GM10266 (cell line): ENCODE results near the gene GP1BA.

Experiments used
- DNase-seq: peaks from one replicate; pipeline ENCODE4 v3.0.0; 2012; ENCODE audit errors: extremely low spot score
- TF ChIP-seq, protein P1 (sequence below): IDR thresholded peaks from 2 replicates; pipeline ENCODE4 v1.5.1; 2012; ENCODE audit warnings: mild to moderate bottlenecking, low read depth; ENCODE audit not compliant: control insufficient read depth, insufficient read depth; ENCODE audit errors: missing control alignments

GP1BA gene

DNA sequence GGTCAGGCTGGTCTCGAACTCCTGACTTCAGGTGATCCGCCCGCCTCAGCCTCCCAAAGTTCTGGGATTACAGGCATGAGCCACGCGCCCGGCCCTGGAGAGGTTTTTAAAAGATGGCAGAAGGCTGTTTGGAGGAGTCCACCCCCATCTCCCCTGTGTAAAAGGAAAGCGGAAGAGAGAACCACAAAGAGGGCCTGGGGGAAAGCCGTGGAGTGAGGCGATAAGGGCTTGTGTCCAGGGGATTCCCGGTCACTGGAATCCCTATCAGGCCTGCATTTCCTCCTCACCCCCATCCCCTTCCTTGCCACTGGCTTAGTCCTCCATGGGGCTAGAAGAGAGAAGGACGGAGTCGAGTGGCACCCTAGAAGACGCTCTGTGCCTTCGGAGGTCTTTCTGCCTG is at the start of gene GP1BA:
TSS of gene GP1BA (plus strand) at position 315 of the 400 bp plus-strand sequence. CDS start 328 bp downstream, outside the sequence.
- TF ChIP-seq, protein P1, sequence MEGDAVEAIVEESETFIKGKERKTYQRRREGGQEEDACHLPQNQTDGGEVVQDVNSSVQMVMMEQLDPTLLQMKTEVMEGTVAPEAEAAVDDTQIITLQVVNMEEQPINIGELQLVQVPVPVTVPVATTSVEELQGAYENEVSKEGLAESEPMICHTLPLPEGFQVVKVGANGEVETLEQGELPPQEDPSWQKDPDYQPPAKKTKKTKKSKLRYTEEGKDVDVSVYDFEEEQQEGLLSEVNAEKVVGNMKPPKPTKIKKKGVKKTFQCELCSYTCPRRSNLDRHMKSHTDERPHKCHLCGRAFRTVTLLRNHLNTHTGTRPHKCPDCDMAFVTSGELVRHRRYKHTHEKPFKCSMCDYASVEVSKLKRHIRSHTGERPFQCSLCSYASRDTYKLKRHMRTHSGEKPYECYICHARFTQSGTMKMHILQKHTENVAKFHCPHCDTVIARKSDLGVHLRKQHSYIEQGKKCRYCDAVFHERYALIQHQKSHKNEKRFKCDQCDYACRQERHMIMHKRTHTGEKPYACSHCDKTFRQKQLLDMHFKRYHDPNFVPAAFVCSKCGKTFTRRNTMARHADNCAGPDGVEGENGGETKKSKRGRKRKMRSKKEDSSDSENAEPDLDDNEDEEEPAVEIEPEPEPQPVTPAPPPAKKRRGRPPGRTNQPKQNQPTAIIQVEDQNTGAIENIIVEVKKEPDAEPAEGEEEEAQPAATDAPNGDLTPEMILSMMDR: no peak

DNA sequence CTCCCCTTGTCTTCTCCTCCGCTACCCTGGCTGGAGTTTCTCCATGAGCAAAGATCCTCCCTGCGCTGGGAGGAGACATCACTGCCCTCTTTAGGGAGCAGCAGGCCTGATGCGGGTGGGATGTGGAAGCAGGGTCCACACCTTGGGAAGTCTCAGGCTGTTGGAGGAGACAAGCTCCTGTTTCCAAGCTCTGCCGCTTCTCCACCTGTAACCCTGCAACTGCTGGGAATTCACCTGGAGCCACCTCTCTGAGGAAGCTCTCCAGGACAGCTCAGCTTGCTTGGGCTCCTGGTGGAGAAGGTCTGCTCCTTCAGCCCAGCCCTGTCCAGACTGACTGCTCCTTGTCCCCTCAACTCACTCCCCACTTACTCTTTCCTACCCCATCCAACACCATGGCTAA is 47.6 kb upstream of the GP1BA start:
- no peak for DNase-seq
- TF ChIP-seq, protein P1: no peak

More for the DNA sequence above, at the start of gene GP1BA:
- no peak for DNase-seq

DNA sequence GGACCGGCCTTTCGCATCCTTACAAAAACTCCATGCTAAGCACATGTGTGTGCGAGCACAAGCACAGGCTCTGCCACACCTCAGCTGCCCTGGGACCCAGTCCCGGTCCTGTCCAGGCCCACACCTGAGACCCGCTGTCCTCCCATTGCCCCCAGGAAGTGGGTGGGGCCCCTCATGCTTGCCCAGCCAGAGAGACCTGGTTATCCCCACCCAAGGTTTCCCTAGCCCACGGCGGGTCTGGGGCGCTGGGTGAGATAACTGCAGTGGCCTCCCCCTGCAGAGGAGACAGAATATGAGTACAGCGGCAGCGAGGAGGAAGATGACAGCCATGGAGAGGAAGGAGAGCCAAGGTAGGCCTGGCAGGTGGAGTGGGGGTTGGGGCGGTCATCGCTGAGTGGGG is 45.2 kb upstream of the GP1BA start:
- TF ChIP-seq, protein P1: no peak
- DNase-seq: no peak

DNA sequence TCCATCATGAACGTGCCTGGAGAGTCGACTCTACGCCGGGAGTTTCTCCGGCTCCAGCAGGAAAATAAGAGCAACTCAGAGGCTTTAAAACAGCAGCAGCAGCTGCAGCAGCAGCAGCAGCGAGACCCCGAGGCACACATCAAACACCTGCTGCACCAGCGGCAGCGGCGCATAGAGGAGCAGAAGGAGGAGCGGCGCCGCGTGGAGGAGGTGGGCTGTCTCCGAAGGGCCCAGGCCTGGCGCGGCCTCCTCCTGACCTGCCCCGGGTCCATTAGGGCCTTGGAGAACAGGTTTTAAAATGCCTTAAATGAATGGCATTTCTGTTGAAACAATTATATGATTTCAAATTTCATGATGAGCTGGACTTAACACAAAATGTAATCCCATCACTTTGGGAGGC is 44.5 kb upstream of the GP1BA start:
- DNase-seq: no peak
- TF ChIP-seq, protein P1: no peak

DNA sequence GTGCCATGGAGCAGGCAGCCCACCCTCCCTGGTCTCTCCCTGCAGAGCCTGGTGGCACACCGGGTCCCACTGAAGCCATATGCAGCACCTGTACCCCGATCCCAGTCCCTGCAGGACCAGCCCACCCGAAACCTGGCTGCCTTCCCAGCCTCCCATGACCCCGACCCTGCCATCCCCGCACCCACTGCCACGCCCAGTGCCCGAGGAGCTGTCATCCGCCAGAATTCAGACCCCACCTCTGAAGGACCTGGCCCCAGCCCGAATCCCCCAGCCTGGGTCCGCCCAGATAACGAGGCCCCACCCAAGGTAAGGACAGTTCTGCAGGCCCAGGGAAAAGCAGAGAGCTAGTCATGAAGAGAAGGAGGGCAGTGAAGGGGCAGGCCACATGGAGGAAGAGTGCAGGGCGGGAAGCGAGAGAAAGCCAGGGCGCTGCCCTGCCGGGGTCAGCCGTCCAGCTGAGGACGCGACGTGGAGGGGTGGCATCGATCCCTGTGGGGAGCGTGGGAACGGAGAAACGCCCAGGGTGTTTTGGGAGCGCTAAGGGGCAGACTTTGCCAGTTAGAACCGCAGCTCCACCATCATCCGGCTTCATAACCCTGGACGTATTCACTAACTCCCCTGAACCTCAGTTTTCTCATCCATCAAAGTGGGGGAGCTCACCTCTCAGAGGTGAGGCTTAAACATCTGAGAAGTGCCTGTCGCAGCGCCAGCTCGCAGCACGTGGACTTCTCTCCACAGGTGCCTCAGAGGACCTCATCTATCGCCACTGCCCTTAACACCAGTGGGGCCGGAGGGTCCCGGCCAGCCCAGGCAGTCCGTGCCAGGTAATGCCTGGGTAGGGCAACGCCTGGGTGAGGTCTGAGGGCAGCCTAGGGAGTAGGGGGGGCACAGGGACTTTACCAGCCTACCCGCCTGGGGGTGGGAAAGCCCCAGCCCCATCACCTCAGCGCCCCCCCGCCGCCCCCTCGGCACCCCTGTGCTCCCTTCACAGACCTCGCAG is 40.4 kb upstream of the GP1BA start:
- TF ChIP-seq, protein P1: no peak
- DNase-seq: no peak

DNA sequence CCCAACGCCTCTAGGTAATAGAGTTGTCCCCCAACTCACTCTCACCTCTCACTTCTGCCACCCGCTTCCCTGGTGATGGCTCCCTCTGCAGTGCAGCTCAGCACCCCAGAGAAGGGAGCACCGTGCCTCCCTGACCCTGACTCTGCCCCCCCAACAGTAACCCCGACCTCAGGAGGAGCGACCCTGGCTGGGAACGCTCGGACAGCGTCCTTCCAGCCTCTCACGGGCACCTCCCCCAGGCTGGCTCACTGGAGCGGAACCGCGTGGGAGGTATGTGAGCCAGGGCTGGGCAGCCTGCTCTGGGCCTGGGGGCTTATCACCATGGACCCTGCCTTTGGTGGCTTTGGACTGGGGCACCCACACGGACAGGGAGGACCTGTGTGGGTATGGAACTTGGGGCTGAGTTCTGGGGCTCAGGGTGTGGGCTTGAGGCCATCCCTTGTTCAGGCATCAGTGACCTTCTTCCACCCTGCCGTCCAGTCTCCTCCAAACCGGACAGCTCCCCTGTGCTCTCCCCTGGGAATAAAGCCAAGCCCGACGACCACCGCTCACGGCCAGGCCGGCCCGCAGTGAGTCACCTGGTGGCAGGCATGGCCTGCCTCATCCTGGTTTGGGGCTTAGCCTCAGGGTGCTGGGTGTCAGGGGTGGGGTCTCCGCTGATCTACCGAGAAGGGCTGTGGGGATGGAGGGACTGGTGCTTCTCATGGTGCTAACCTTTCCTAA is 39.4 kb upstream of the GP1BA start:
- DNase-seq: no peak
- TF ChIP-seq, protein P1: no peak

DNA sequence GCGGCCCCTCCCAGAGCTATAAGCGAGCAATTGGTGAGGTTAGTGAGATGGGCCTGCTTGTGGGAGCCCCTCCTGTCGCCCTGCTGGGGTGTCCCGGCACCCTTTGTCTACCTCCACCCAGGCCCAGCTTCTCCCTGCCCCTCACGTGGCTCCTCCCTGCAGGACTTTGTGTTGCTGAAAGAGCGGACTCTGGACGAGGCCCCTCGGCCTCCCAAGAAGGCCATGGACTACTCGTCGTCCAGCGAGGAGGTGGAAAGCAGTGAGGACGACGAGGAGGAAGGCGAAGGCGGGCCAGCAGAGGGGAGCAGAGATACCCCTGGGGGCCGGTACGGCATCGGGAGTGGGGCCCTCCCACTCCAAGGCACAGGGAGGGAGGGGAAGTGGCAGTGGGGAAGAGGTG is 38.8 kb upstream of the GP1BA start:
- TF ChIP-seq, protein P1: no peak
- peak; percentile 10 for DNase-seq
